Neural cell (in vitro differentiated cells): Measurements from ENCODE around the gene CCDC73. TPM values are rescaled to one million over a fixed set of nuclear protein-coding genes. Genes with fewer than 3 reads are reported as not detected.
"Not testable (repeated sequence)": the region's sequence is repeated elsewhere in the genome, so short reads cannot be mapped to it uniquely, and the experiment has no call there.

Source experiments
- H2AFZ ChIP-seq: fragments of 200-600, 300-800 bp; sonication (generic), shearing (Covaris generic); 2 replicates; pipeline ENCODE4 v1.6.0; 2014; ENCODE audit warnings: low read depth, mild to moderate bottlenecking, antibody characterized with exemption, low read length, moderate library complexity
- H3F3A ChIP-seq: fragments of 200-600 bp; shearing (Covaris generic); 2 replicates; pipeline ENCODE4 v1.6.1; 2016; ENCODE audit warnings: mild to moderate bottlenecking, moderate library complexity, mixed read lengths, antibody characterized with exemption, low read length; ENCODE audit not compliant: insufficient read depth, poor library complexity, severe bottlenecking
- H3K27ac ChIP-seq: fragments of 200-600, 300-800 bp; sonication (generic), shearing (Covaris generic); 2 replicates; pipeline ENCODE4 v1.5.1; 2014; ENCODE audit warnings: mild to moderate bottlenecking, low read length, moderate library complexity
- H3K27me3 ChIP-seq: fragments of 300-800, 200-600 bp; sonication (generic), shearing (Covaris generic); 2 replicates; pipeline ENCODE4 v1.6.0; 2014; ENCODE audit warnings: mild to moderate bottlenecking, low read depth, low read length, moderate library complexity; ENCODE audit not compliant: insufficient read depth
- H3K36me3 ChIP-seq: fragments of 300-800, 200-600 bp; sonication (generic), shearing (Covaris generic); 2 replicates; pipeline ENCODE4 v1.5.1; 2014; ENCODE audit warnings: mild to moderate bottlenecking, antibody characterized with exemption, low read length, moderate library complexity; ENCODE audit not compliant: insufficient read depth
- H3K4me2 ChIP-seq: fragments of 300-800, 200-600 bp; sonication (generic), shearing (Covaris generic); 2 replicates; pipeline ENCODE4 v1.6.0; 2014; ENCODE audit warnings: mild to moderate bottlenecking, low read length
- H3K4me3 ChIP-seq: fragments of 300-800, 200-600 bp; sonication (generic), shearing (Covaris generic); 2 replicates; pipeline ENCODE4 v1.5.1; 2014; ENCODE audit warnings: mild to moderate bottlenecking, low read length, moderate library complexity
- H3K79me2 ChIP-seq: fragments of 200-600 bp; shearing (Covaris generic); replicated peaks from 2 replicates; pipeline ENCODE4 v1.6.0; 2014; ENCODE audit warnings: mild to moderate bottlenecking, low read length, moderate library complexity; ENCODE audit not compliant: insufficient read depth
- H3K9ac ChIP-seq: fragments of 300-800, 200-600 bp; sonication (generic), shearing (Covaris generic); 2 replicates; pipeline ENCODE4 v1.6.1; 2016; ENCODE audit warnings: mild to moderate bottlenecking, low read length, mixed read lengths
- H3K9me2 ChIP-seq: fragments of 200-600 bp; shearing (Covaris generic); 2 replicates; pipeline ENCODE4 v1.6.1; 2016; ENCODE audit warnings: mild to moderate bottlenecking, low read length, mixed read lengths; ENCODE audit not compliant: insufficient read depth
- H3K9me3 ChIP-seq: fragments of 200-600, 300-800 bp; sonication (generic), shearing (Covaris generic); 2 replicates; pipeline ENCODE4 v1.6.1; 2016; ENCODE audit warnings: mild to moderate bottlenecking, mixed run types, low read length, moderate library complexity, mixed read lengths
- H4K20me1 ChIP-seq: fragments of 200-600 bp; shearing (Covaris generic); 2 replicates; pipeline ENCODE4 v1.6.1; 2016; ENCODE audit warnings: mild to moderate bottlenecking, mixed run types; ENCODE audit not compliant: insufficient read depth
- CTCF ChIP-seq: fragments of 450-650 bp; IDR thresholded peaks from 2 replicates; pipeline ENCODE4 v1.5.1; 2014; ENCODE audit warnings: antibody characterized with exemption, mild to moderate bottlenecking, moderate library complexity; ENCODE audit not compliant: poor library complexity, severe bottlenecking
- EP300 ChIP-seq: fragments of 450-650 bp; conservative IDR thresholded peaks from 2 replicates; pipeline ENCODE4 v1.6.1; 2014; ENCODE audit warnings: antibody characterized with exemption, mild to moderate bottlenecking, moderate library complexity; ENCODE audit not compliant: poor library complexity, severe bottlenecking
- EZH2 ChIP-seq: fragments of 200-600, 300-800 bp; shearing (Covaris generic), sonication (generic); IDR thresholded peaks from 2 replicates; pipeline ENCODE4 v1.6.1; 2014; ENCODE audit warnings: antibody characterized with exemption, low read length, borderline replicate concordance, mild to moderate bottlenecking; ENCODE audit not compliant: insufficient read depth, poor library complexity, severe bottlenecking
- MXI1 ChIP-seq: fragments of 450-650 bp; conservative IDR thresholded peaks from 2 replicates; pipeline ENCODE4 v1.6.1; 2014; ENCODE audit warnings: antibody characterized with exemption, mild to moderate bottlenecking; ENCODE audit not compliant: poor library complexity, severe bottlenecking
- POLR2AphosphoS5 ChIP-seq: IDR thresholded peaks from 2 replicates; pipeline ENCODE4 v1.6.1; 2012
- RAD21 ChIP-seq: fragments of 450-650 bp; conservative IDR thresholded peaks from 2 replicates; pipeline ENCODE4 v1.6.1; 2014; ENCODE audit warnings: antibody characterized with exemption, mild to moderate bottlenecking, moderate library complexity
- REST ChIP-seq: IDR thresholded peaks from 2 replicates; pipeline ENCODE4 v1.6.1; 2012; ENCODE audit warnings: borderline replicate concordance
- SMC3 ChIP-seq: fragments of 450-650 bp; conservative IDR thresholded peaks from 2 replicates; pipeline ENCODE4 v1.6.1; 2014; ENCODE audit warnings: antibody characterized with exemption, mild to moderate bottlenecking, moderate library complexity; ENCODE audit not compliant: poor library complexity
- TAF1 ChIP-seq: IDR thresholded peaks from 2 replicates; pipeline ENCODE4 v1.6.1; 2012; ENCODE audit warnings: low read depth
- polyA plus RNA-seq: library from polyadenylated mRNA; depleted of rRNA; stranded (reverse); fragments of >200 nt; gene quantifications from 2 replicates; pipeline ENCODE4 v1.2.3, GENCODE V29; 2014

The CCDC73 gene
- polyA plus RNA-seq, 1 donor from 2014 or later = 0.07 TPM

GRCh38 chr11:32772731-32773130, 21.7 kb downstream of the CCDC73 start:
- H3K27ac ChIP-seq = no peak overlapping the region
- no peak overlapping the region for H2AFZ ChIP-seq
- no peaks in the 10 kb centered on the region for H3K9me3 ChIP-seq
- H3F3A ChIP-seq = no peaks in the 10 kb centered on the region
- H3K9me2 ChIP-seq = no peaks in the 10 kb centered on the region
- no peak overlapping the region for H3K9ac ChIP-seq
- no peaks in the 10 kb centered on the region for H3K79me2 ChIP-seq
- H3K4me3 ChIP-seq = no peak overlapping the region
- TF ChIP-seq MXI1 (no peak), RAD21 (no peak), CTCF (no peak), TAF1 (no peak), EP300 (no peak), POLR2AphosphoS5 (no peak), EZH2 (no peak)
- no peaks in the 10 kb centered on the region for H4K20me1 ChIP-seq
- no peaks in the 10 kb centered on the region for H3K27me3 ChIP-seq
- H3K36me3 ChIP-seq = no peaks in the 10 kb centered on the region
- no peak overlapping the region for H3K4me2 ChIP-seq

GRCh38 chr11:32761774-32762173, 32.7 kb downstream of the CCDC73 start:
- H3K9ac ChIP-seq, H3K79me2 ChIP-seq, H3K4me2 ChIP-seq, H3K4me3 ChIP-seq, H3K36me3 ChIP-seq, H3K27ac ChIP-seq, H4K20me1 ChIP-seq, H3F3A ChIP-seq, H3K9me2 ChIP-seq, H3K9me3 ChIP-seq, H3K27me3 ChIP-seq, H2AFZ ChIP-seq: not testable (repeated sequence)

- no peak overlapping the region for H3K9ac ChIP-seq
- no peak overlapping the region for H2AFZ ChIP-seq
- no peaks in the 10 kb centered on the region for H3K79me2 ChIP-seq
- H4K20me1 ChIP-seq = no peaks in the 10 kb centered on the region
- H3F3A ChIP-seq = no peaks in the 10 kb centered on the region
- TF ChIP-seq RAD21 (no peak), REST (no peak), MXI1 (no peak), TAF1 (no peak), CTCF (no peak), SMC3 (no peak), EZH2 (no peak), EP300 (no peak), POLR2AphosphoS5 (no peak)
- no peak overlapping the region for H3K4me2 ChIP-seq
- no peak overlapping the region for H3K27ac ChIP-seq
- H3K27me3 ChIP-seq = no peaks in the 10 kb centered on the region
- H3K9me3 ChIP-seq = no peaks in the 10 kb centered on the region
- no peak overlapping the region for H3K4me3 ChIP-seq
- H3K9me2 ChIP-seq = no peaks in the 10 kb centered on the region
- no peaks in the 10 kb centered on the region for H3K36me3 ChIP-seq
These were observed 36.2 kb downstream of the CCDC73 start for GRCh38 chr11:32758291-32758690.

GRCh38 chr11:32753181-32753580, 41.3 kb downstream of the CCDC73 start:
- not testable (repeated sequence) for H2AFZ ChIP-seq, H3K4me3 ChIP-seq, H3K27ac ChIP-seq, H3K4me2 ChIP-seq, H3K79me2 ChIP-seq, H3K9me2 ChIP-seq, H3K9me3 ChIP-seq, H3K36me3 ChIP-seq, H4K20me1 ChIP-seq, H3K9ac ChIP-seq, H3K27me3 ChIP-seq, H3F3A ChIP-seq
